Prostate gland (tissue), 2 donors: ENCODE results near the gene AMN.

Source experiments
- CTCF ChIP-seq, 4 experiments: fragments of 200-600 bp in 2 of 4; fragments of 450-650 bp in 2 of 4; sonication (generic) in 2 of 4; IDR thresholded peaks; 1 replicate in 3 of 4; 2 replicates in 1 of 4; pipeline ENCODE4 v1.5.1; 2016 to 2019; ENCODE audit warnings: antibody characterized with exemption in 4 of 4, mild to moderate bottlenecking in 2 of 4, moderate library complexity in 2 of 4
- POLR2A ChIP-seq: fragments of 450-650 bp; IDR thresholded peaks from one replicate; pipeline ENCODE4 v1.6.1; 2016; ENCODE audit warnings: antibody characterized with exemption, mild to moderate bottlenecking

GRCh38 chr14:102898776-102899515 is 23.5 kb upstream of the AMN start:
- TF ChIP-seq CTCF (IDR thresholded peaks at IDR 0.05), result no peak
- TF ChIP-seq POLR2A, result no peak
